BJ (cell line): ENCODE data around the gene EIF1AD. TPM values are rescaled to one million over a fixed set of nuclear protein-coding genes. Genes with fewer than 3 reads are reported as not detected.

Experiments used
- CTCF ChIA-PET: fragments of 350-600 bp; formaldehyde crosslinking; extraction: SDS; loops from one replicate; lab custom pipeline; 2021; ENCODE audit warnings: antibody characterized with exemption, inconsistent platforms; lab: Yijun Ruan, JAX
- POLR2A ChIA-PET: fragments of 300-600 bp; sonication (Branson Sonifier 250); formaldehyde crosslinking; extraction: SDS; loops from one replicate; lab custom pipeline; 2021; ENCODE audit warnings: antibody characterized with exemption; lab: Charles Lee
- DNase-seq: peaks from one replicate; pipeline ENCODE4 v3.0.0-alpha.2; 2011; ENCODE audit warnings: low read depth
- H3K27me3 ChIP-seq: 2 replicates; pipeline ENCODE4 v1.6.0; 2011; ENCODE audit warnings: low read length; ENCODE audit not compliant: control insufficient read depth, insufficient read depth
- H3K36me3 ChIP-seq: 2 replicates; pipeline ENCODE4 v1.5.1; 2011; ENCODE audit warnings: low read length; ENCODE audit not compliant: control insufficient read depth, insufficient read depth
- H3K4me3 ChIP-seq: 2 replicates; pipeline ENCODE4 v1.5.1; 2011; ENCODE audit warnings: low read depth, mild to moderate bottlenecking, control low read depth, low read length
- CTCF ChIP-seq: IDR thresholded peaks from 2 replicates; pipeline ENCODE4 v1.5.1; 2011; ENCODE audit warnings: low read depth, mild to moderate bottlenecking, control low read depth, inconsistent platforms, low read length, moderate library complexity; ENCODE audit not compliant: insufficient read depth
- polyA plus RNA-seq: library from polyadenylated mRNA; depleted of rRNA; stranded (reverse); fragments of >200 nt; gene quantifications from 2 replicates; pipeline ENCODE4 v1.2.3, GENCODE V29; 2011

Gene EIF1AD
- polyA plus RNA-seq, 1 experiment, result 27.7 TPM

- Histone ChIP-seq H3K4me3 (no peak overlapping the region), H3K27me3 (no peaks in the 10 kb centered on the region), H3K36me3 (no peaks in the 10 kb centered on the region)
- ChIA-PET POLR2A (no interaction called here), CTCF (interaction anchor here (0.7 to 1.2 kb wide), 3 partner anchors 20 to 296 kb away, joined by 3 to 4 read pairs (median 3); partner anchors contain the start of gene RNASEH2C)
- no peak for TF ChIP-seq CTCF
- DNase-seq, result no peak
Observed at GRCh38 chr11:66015936-66016792, 14.2 kb upstream of the EIF1AD start.

- no peak for TF ChIP-seq CTCF
- Histone ChIP-seq H3K4me3 (no peak overlapping the region), H3K27me3 (no peaks in the 10 kb centered on the region), H3K36me3 (no peaks in the 10 kb centered on the region)
- POLR2A ChIA-PET, result no interaction called here
- CTCF ChIA-PET, result interaction anchor here (0.7 to 1.2 kb wide), 4 partner anchors 11 to 295 kb away, joined by 3 to 4 read pairs (median 3); partner anchors contain the start of genes CATSPER1 and RNASEH2C
- DNase-seq, result no peak
Observed at GRCh38 chr11:66015454-66015881, 13.5 kb upstream of the EIF1AD start.

GRCh38 chr11:66014804-66015453, 13.0 kb upstream of the EIF1AD start:
- Histone ChIP-seq H3K4me3 (no peak overlapping the region), H3K27me3 (no peaks in the 10 kb centered on the region), H3K36me3 (no peaks in the 10 kb centered on the region)
- DNase-seq, result no peak
- TF ChIP-seq CTCF, result no peak
- ChIA-PET CTCF (interaction anchor here (0.7 to 1.2 kb wide), 4 partner anchors 11 to 295 kb away, joined by 3 to 4 read pairs (median 3); partner anchors contain the start of genes CATSPER1 and RNASEH2C), POLR2A (no interaction called here)

- no peak for TF ChIP-seq CTCF
- Histone ChIP-seq H3K27me3 (no peaks in the 10 kb centered on the region), H3K4me3 (no peak overlapping the region), H3K36me3 (no peaks in the 10 kb centered on the region)
- DNase-seq, result no peak
- ChIA-PET CTCF (interaction anchor here (7.7 kb wide), 1 partner anchor 9 kb away, joined by 48 read pairs; no protein-coding TSS in a partner anchor), POLR2A (no interaction called here)
Observed at GRCh38 chr11:66013762-66014100, 11.8 kb upstream of the EIF1AD start.
